GM12872 (cell line): Measurements from ENCODE around the gene PROC.

Source experiments
- TF ChIP-seq, protein P1 (sequence below): IDR thresholded peaks from 3 replicates; pipeline ENCODE4 v1.5.1; 2011; ENCODE audit warnings: low read depth, mild to moderate bottlenecking, low read length, moderate library complexity; ENCODE audit not compliant: insufficient read depth

The PROC gene

DNA sequence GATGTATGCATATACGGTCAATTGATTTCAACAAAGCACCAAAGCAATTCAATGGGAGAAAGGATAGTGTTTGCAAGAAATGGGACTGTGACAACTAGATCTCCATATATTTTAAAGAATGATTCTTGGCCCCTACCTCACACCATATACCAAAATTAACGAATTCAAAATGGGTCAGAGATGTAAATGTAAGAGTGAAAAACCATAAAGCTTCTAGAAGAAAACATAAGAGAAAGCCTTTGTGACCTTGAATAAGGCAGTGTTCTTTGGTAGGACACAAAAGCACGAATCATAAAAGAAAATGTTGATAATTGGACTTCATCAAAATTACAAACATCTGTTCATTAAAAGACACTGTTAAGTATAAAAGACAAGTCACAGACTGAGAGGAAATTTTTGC, 5.0 kb upstream of the PROC start:
- TF ChIP-seq, protein P1, sequence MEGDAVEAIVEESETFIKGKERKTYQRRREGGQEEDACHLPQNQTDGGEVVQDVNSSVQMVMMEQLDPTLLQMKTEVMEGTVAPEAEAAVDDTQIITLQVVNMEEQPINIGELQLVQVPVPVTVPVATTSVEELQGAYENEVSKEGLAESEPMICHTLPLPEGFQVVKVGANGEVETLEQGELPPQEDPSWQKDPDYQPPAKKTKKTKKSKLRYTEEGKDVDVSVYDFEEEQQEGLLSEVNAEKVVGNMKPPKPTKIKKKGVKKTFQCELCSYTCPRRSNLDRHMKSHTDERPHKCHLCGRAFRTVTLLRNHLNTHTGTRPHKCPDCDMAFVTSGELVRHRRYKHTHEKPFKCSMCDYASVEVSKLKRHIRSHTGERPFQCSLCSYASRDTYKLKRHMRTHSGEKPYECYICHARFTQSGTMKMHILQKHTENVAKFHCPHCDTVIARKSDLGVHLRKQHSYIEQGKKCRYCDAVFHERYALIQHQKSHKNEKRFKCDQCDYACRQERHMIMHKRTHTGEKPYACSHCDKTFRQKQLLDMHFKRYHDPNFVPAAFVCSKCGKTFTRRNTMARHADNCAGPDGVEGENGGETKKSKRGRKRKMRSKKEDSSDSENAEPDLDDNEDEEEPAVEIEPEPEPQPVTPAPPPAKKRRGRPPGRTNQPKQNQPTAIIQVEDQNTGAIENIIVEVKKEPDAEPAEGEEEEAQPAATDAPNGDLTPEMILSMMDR, result no peak

GRCh38 chr2:127413782-127414637, 4.2 kb upstream of the PROC start:
- TF ChIP-seq, protein P1, result no peak

- TF ChIP-seq, protein P1, result no peak
Observed at GRCh38 chr2:127414638-127415592, 3.3 kb upstream of the PROC start.

DNA sequence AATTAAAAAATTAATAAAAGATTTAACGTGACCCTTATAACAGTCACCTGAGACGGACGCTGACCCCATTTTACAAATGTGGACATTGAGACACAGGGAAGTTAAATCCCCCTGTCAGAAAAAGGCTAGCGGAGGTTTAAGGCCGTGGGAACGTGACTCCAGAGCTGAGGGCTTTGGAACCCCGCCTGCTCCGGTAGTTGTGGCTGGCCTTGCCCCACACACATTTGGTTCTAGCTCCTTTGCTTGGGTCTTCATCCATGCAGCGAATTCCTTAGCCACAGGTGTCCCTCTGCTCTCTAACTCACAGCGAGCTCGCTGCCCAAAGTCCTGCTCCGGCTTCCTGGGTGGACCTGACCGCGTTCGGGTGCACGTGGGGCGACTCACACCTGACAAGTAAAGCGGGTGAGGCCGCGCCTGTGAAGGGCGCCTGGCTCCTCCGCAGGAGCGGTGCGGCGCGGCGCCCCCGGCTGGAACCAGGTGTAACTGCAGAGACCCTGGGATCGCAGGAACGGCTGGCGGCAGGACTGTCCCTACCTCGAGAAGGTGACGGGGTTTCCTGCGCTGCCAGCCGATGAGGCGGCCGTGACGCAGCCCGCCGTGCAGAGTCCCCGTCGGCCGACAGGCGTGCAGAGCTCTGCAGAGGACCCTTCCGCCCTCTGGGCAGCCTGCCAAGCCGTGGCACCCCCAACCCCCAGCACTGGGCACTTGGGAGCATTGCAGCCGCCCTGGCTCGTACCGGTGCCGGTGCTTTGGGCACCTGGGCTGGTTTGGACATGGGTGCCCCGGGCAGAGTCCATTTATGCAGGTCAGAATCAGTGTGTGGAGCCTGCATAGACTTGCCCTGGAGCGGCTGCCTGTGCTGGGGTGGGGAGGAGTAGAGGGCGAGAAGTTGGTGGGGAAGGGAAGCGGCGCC, 2.4 kb upstream of the PROC start:
- TF ChIP-seq, protein P1, result peak; percentile 74

GRCh38 chr2:127416506-127417001, 1.7 kb upstream of the PROC start:
- TF ChIP-seq, protein P1, result no peak

GRCh38 chr2:127417406-127417805, 821 bp upstream of the PROC start:
- TF ChIP-seq, protein P1, result no peak

DNA sequence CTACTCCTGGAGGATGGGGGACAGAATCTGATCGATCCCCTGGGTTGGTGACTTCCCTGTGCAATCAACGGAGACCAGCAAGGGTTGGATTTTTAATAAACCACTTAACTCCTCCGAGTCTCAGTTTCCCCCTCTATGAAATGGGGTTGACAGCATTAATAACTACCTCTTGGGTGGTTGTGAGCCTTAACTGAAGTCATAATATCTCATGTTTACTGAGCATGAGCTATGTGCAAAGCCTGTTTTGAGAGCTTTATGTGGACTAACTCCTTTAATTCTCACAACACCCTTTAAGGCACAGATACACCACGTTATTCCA, 844 bp downstream of the PROC start:
- TF ChIP-seq, protein P1, result no peak
